HepG2 (cell line): Measurements from ENCODE around the gene CRB1. TPM values are rescaled to one million over a fixed set of nuclear protein-coding genes. Genes with fewer than 3 reads are reported as not detected.

Experiments
- ATAC-seq: fragments of 200-7000 bp; cut with Tn5 transposase; 3 replicates; pipeline ENCODE4 v1.9.1; 2020; ENCODE audit warnings: mild to moderate bottlenecking, moderate library complexity
- BruUV-seq: library from RNA; stranded (reverse); fragments of 400-500 nt; replicated peaks from 2 replicates; lab custom pipeline; 2021; lab: Mats Ljungman, UMichigan
- CTCF ChIA-PET: fragments of 300-600 bp; formaldehyde crosslinking; extraction: SDS; loops from one replicate; lab custom pipeline; 2021; ENCODE audit warnings: low total read pairs, inconsistent platforms, low intra/inter-chr PET ratio; lab: Yijun Ruan, JAX
- POLR2A ChIA-PET: fragments of 350-600 bp; sonication (Branson Sonifier 250); formaldehyde crosslinking; loops from one replicate; lab custom pipeline; 2020; ENCODE audit warnings: antibody characterized with exemption, inconsistent platforms; lab: Yijun Ruan, JAX
- DNase-seq: peaks from one replicate; pipeline ENCODE4 v3.0.0-alpha.2; 2015; ENCODE audit warnings: low spot score
- FAIRE-seq: peaks from 3 replicates; lab custom pipeline; 2011; peaks lifted over from hg19 to GRCh38; lab: Jason Lieb, UNC
- H2AFZ ChIP-seq: one replicate; pipeline ENCODE4 v1.6.1; 2011; ENCODE audit warnings: low read length, inconsistent platforms
- H3K27ac ChIP-seq: fragments of 300-600 bp; 3 replicates; pipeline ENCODE4 v1.8.0; 2011; ENCODE audit warnings: mixed run types, mild to moderate bottlenecking, mixed read lengths, low read length, inconsistent platforms; ENCODE audit not compliant: insufficient read depth; ENCODE audit errors: extremely low read length
- H3K27me3 ChIP-seq, 2 experiments: fragments of 200-600 bp in 1 of 2; 2 replicates in 1 of 2; 3 replicates in 1 of 2; pipeline versions ENCODE4 v1.6.0 to v1.8.0; 2011; ENCODE audit warnings: low read length in 2 of 2, mild to moderate bottlenecking in 2 of 2, moderate library complexity in 2 of 2, inconsistent platforms in 1 of 2; ENCODE audit not compliant: insufficient read depth in 2 of 2, control insufficient read depth in 1 of 2
- H3K36me3 ChIP-seq, 2 experiments: fragments of 200-600 bp in 1 of 2; replicated peaks in 1 of 2; 2 replicates in 1 of 2; 3 replicates in 1 of 2; pipeline versions ENCODE4 v1.5.1 to v1.8.0; 2011; ENCODE audit warnings: low read length in 2 of 2, inconsistent platforms in 1 of 2; ENCODE audit not compliant: insufficient read depth in 2 of 2, control insufficient read depth in 1 of 2
- H3K4me1 ChIP-seq: 2 replicates; pipeline ENCODE4 v1.5.1; 2012; ENCODE audit warnings: low read length, inconsistent platforms; ENCODE audit not compliant: insufficient read depth
- H3K4me2 ChIP-seq: 2 replicates; pipeline ENCODE4 v1.6.0; 2011; ENCODE audit warnings: low read depth, low read length, inconsistent platforms
- H3K4me3 ChIP-seq, 3 experiments: fragments of 200-600 bp in 1 of 3; sonication (generic), shearing (Covaris generic) in 1 of 3; replicated peaks in 1 of 3; 2 replicates each; pipeline ENCODE4 v1.5.1; 2011 to 2016; ENCODE audit warnings: low read length in 3 of 3, inconsistent platforms in 2 of 3, low read depth in 2 of 3, mild to moderate bottlenecking in 2 of 3, control low read depth in 1 of 3, mixed read lengths in 1 of 3; ENCODE audit not compliant: insufficient read depth in 1 of 3
- H3K79me2 ChIP-seq: one replicate; pipeline ENCODE4 v1.6.1; 2011; ENCODE audit warnings: low read length, inconsistent platforms; ENCODE audit not compliant: insufficient read depth
- H3K9ac ChIP-seq: 2 replicates; pipeline ENCODE4 v1.6.0; 2011; ENCODE audit warnings: mild to moderate bottlenecking, low read depth, low read length, inconsistent platforms; ENCODE audit not compliant: insufficient read depth
- H3K9me3 ChIP-seq: 2 replicates; pipeline ENCODE4 v1.5.1; 2012; ENCODE audit warnings: mild to moderate bottlenecking, low read length
- H4K20me1 ChIP-seq: 2 replicates; pipeline ENCODE4 v1.6.0; 2011; ENCODE audit warnings: inconsistent platforms, mild to moderate bottlenecking, low read length, moderate library complexity; ENCODE audit not compliant: insufficient read depth
- HNF4G ChIP-seq, 2 experiments: sonication (generic) in 1 of 2; formaldehyde crosslinking in 1 of 2; IDR thresholded peaks; 2 replicates each; pipeline versions ENCODE4 v1.4.0 to v1.6.1; 2011 to 2020; ENCODE audit warnings: borderline replicate concordance in 2 of 2, low read depth in 2 of 2, mild to moderate bottlenecking in 2 of 2, low read length in 1 of 2, missing genetic modification reagents in 1 of 2, moderate library complexity in 1 of 2
- IKZF4 ChIP-seq: sonication (generic); formaldehyde crosslinking; IDR thresholded peaks from 2 replicates; pipeline ENCODE4 v1.5.1; 2020; ENCODE audit warnings: borderline replicate concordance, mild to moderate bottlenecking, low read depth, missing genetic modification reagents; ENCODE audit errors: not compliant biosample characterization
- KLF6 ChIP-seq: IDR thresholded peaks from 2 replicates; pipeline ENCODE4 v1.8.0; 2016; ENCODE audit warnings: missing biosample characterization, missing genetic modification reagents
- MAZ ChIP-seq, 2 experiments: sonication (generic) in 1 of 2; formaldehyde crosslinking in 1 of 2; IDR thresholded peaks; 2 replicates each; pipeline versions ENCODE4 v1.5.0 to v1.6.1; 2012 to 2020; ENCODE audit warnings: low read depth in 2 of 2, mild to moderate bottlenecking in 2 of 2, borderline replicate concordance in 1 of 2, improper control_type of control experiment in 1 of 2, low read length in 1 of 2, missing genetic modification reagents in 1 of 2, moderate library complexity in 1 of 2
- NFIC ChIP-seq: IDR thresholded peaks from 2 replicates; pipeline ENCODE4 v1.6.1; 2012; ENCODE audit warnings: mild to moderate bottlenecking, low read length, inconsistent platforms
- RFXAP ChIP-seq: sonication (generic); formaldehyde crosslinking; IDR thresholded peaks from 2 replicates; pipeline ENCODE4 v1.4.0; 2020; ENCODE audit warnings: missing genetic modification reagents, borderline replicate concordance
- TMF1 ChIP-seq: sonication (generic); formaldehyde crosslinking; IDR thresholded peaks from 2 replicates; pipeline ENCODE4 v1.8.1; 2022; ENCODE audit warnings: low read depth, missing genetic modification reagents
- ZBTB1 ChIP-seq: sonication (generic); formaldehyde crosslinking; IDR thresholded peaks from 2 replicates; pipeline ENCODE4 v1.4.0; 2020; ENCODE audit warnings: missing genetic modification reagents, borderline replicate concordance
- ZNF629 ChIP-seq: sonication (generic); formaldehyde crosslinking; conservative IDR thresholded peaks from 2 replicates; pipeline ENCODE4 v1.5.0; 2020; ENCODE audit warnings: missing genetic modification reagents
- WGBS: methylation state at CpG from one replicate; pipeline ENCODE4 v1.1.6; 2017; ENCODE audit warnings: low lambda C conversion rate; 5-methylcytosine and 5-hydroxymethylcytosine counted together
- in situ Hi-C: cut with HindIII; loops from 2 replicates; pipeline ENCODE4 v1.10.0; 2017; ENCODE audit warnings: low pct_unique_long_range_greater_than_20kb; ENCODE audit not compliant: extremely low pct_ligation_motif_present
- intact Hi-C: fragments of 100-400 bp; cut with micrococcal nuclease; formaldehyde crosslinking; loops from one replicate; pipeline ENCODE4 v1.10.0; 2022; ENCODE audit not compliant: unreplicated experiment
- polyA plus RNA-seq, 8 experiments: library from polyadenylated mRNA; depleted of rRNA in 3 of 8; stranded (reverse) in 7 of 8; unstranded in 1 of 8; fragments of >200 nt; fragmentation: Illumina TruSeq in 4 of 8; extraction: Trizol in 4 of 8; gene quantifications; 2 replicates each; pipeline versions ENCODE4 v1.2.1 to v1.2.3, GENCODE V29; 2011 to 2016; ENCODE audit warnings: low read depth in 4 of 8, missing spikeins in 1 of 8, mixed read lengths in 1 of 8; ENCODE audit not compliant: insufficient read depth in 1 of 8
- total RNA-seq, 5 experiments: library from RNA; depleted of rRNA; stranded (reverse); fragments of >200 nt; fragmentation: Illumina TruSeq; extraction: Trizol; gene quantifications; 2 replicates each; pipeline ENCODE4 v1.2.3, GENCODE V29; 2016; ENCODE audit warnings: low read depth in 1 of 5
- TF ChIP-seq, protein P1 (sequence below): sonication (generic); formaldehyde crosslinking; IDR thresholded peaks from 2 replicates; pipeline ENCODE4 v1.5.1; 2020; ENCODE audit warnings: missing genetic modification reagents, mild to moderate bottlenecking, borderline replicate concordance
- TF ChIP-seq, protein P2 (sequence below): sonication (generic); formaldehyde crosslinking; conservative IDR thresholded peaks from 2 replicates; pipeline ENCODE4 v1.8.1; 2023; ENCODE audit warnings: missing genetic modification reagents

Gene CRB1
- total and polyA plus RNA-seq, 2 of the 13 experiments (the other 11 are each of a cell fraction or from before 2014, with no cell fraction given), result 0.01 TPM; not detected in 1

DNA sequence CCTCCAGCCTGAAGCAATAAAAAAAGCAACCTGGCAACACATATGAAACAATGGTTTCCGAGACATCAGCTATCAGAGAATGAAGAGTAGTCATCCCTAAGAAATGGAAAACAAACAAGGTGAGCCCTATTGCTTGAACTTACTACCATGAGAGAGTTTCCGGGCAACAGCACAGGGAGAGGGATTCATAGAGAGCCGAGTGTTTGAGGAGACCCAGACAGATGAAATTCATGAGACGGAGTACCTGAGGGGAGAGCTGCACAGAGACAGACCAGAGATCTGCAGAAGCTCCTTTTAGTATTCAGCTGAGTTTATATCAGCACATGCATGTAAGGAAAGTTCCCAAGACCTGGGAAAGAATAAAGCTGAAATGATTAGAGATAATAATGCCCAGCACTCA, 19.8 kb downstream of the CRB1 start:
- H3K79me2 ChIP-seq, result no peaks in the 10 kb centered on the region
- no peaks in the 10 kb centered on the region for H3K36me3 ChIP-seq
- no peak overlapping the region for H3K27ac ChIP-seq
- H3K4me2 ChIP-seq, result no peak overlapping the region
- H3K9ac ChIP-seq, result no peak overlapping the region
- TF ChIP-seq TMF1 (CRISPR knock-in tag) (no peak), RFXAP (CRISPR knock-in tag) (no peak), NFIC (no peak), MAZ (IDR thresholded peaks at IDR 0.05; ENCODE audit: borderline replicate concordance, low read depth, low read length) (no peak), MAZ (CRISPR knock-in tag; IDR thresholded peaks at IDR 0.05; ENCODE audit: low read depth) (no peak), ZBTB1 (CRISPR knock-in tag) (no peak), IKZF4 (CRISPR knock-in tag) (no peak)
- TF ChIP-seq, protein P1, sequence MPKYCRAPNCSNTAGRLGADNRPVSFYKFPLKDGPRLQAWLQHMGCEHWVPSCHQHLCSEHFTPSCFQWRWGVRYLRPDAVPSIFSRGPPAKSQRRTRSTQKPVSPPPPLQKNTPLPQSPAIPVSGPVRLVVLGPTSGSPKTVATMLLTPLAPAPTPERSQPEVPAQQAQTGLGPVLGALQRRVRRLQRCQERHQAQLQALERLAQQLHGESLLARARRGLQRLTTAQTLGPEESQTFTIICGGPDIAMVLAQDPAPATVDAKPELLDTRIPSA (CRISPR knock-in tag), result no peak
- TF ChIP-seq, all 625 proteins: peak for 0
- Histone ChIP-seq H3K27me3 (no peaks in the 10 kb centered on the region), H3K4me1 (no peaks in the 10 kb centered on the region), H3K9me3 (no peaks in the 10 kb centered on the region), H2AFZ (no peak overlapping the region), H4K20me1 (no peaks in the 10 kb centered on the region), H3K4me3 (no peak overlapping the region)
- no peak for FAIRE-seq
- CTCF ChIA-PET, result no interaction called here
- no peak for DNase-seq
- WGBS, result 17% methylated on average over 4 of the region's 4 CpGs
- intact Hi-C loops (no loop called here), in situ Hi-C loops (no loop called here)
- POLR2A ChIA-PET, result no interaction called here
- no peak for ATAC-seq
- no TSS peak for BruUV-seq

DNA sequence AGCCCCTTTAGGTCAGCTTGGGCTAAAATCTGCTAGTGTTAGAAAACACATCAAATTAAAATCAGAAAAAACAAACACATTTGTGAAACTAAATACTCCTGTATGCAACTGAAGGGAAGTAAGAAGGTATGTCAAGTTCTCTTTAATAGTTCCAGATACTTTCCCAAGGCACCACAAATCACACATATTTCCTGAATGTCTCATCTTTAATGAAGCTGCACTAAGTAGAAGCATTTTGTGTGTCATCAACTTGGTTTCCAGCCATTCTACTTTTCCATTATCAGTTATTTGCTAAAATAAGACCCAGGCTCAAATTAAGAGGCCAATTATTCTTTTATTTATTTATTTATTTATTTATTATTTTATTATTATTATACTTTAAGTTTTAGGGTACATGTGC, 34.7 kb downstream of the CRB1 start:
- CTCF ChIA-PET, result no interaction called here
- ATAC-seq, result no peak
- Histone ChIP-seq H4K20me1 (no peaks in the 10 kb centered on the region), H3K36me3 (no peaks in the 10 kb centered on the region), H3K79me2 (no peaks in the 10 kb centered on the region), H3K9me3 (no peaks in the 10 kb centered on the region), H3K4me3 (no peak overlapping the region), H3K27ac (no peak overlapping the region), H3K4me2 (no peak overlapping the region), H3K4me1 (no peaks in the 10 kb centered on the region), H3K27me3 (no peaks in the 10 kb centered on the region), H3K9ac (no peak overlapping the region), H2AFZ (no peak overlapping the region)
- POLR2A ChIA-PET, result no interaction called here
- DNase-seq, result no peak
- no TSS peak for BruUV-seq
- in situ Hi-C loops, result no loop called here
- TF ChIP-seq KLF6 (no peak), TMF1 (CRISPR knock-in tag) (no peak), HNF4G (IDR thresholded peaks at IDR 0.05; ENCODE audit: borderline replicate concordance, low read depth, low read length) (no peak), HNF4G (CRISPR knock-in tag; IDR thresholded peaks at IDR 0.05; ENCODE audit: borderline replicate concordance, low read depth) (no peak), ZNF629 (no peak)
- TF ChIP-seq, protein P1 (CRISPR knock-in tag), result no peak
- TF ChIP-seq, protein P2, sequence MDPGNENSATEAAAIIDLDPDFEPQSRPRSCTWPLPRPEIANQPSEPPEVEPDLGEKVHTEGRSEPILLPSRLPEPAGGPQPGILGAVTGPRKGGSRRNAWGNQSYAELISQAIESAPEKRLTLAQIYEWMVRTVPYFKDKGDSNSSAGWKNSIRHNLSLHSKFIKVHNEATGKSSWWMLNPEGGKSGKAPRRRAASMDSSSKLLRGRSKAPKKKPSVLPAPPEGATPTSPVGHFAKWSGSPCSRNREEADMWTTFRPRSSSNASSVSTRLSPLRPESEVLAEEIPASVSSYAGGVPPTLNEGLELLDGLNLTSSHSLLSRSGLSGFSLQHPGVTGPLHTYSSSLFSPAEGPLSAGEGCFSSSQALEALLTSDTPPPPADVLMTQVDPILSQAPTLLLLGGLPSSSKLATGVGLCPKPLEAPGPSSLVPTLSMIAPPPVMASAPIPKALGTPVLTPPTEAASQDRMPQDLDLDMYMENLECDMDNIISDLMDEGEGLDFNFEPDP, result no peak
- no peak for FAIRE-seq
- intact Hi-C loops, result no loop called here
